ENCODE measurements around the gene RSAD2. TPM values are rescaled to one million over a fixed set of nuclear protein-coding genes. Genes with fewer than 3 reads are reported as not detected.
A peak's percentile ranks its signal among the peaks of the same experiment; 100 is the strongest.
"Not testable (repeated sequence)": the region's sequence is repeated elsewhere in the genome, so short reads cannot be mapped to it uniquely, and the experiment has no call there.

RSAD2 gene
- total RNA-seq (2014; rRNA removed; shearing (Covaris generic)), result not detected in 2 replicates

- peak; percentile 2 for DNase-seq (ENCODE audit: low spot score)
- in situ Hi-C loops (cut with HindIII; ENCODE audit: low sequenced_read_pairs), result no loop called here
Observed at GRCh38 chr2:6877402-6878304, at the start of gene RSAD2. RSAD2 (plus strand) TSS chr2:6877777; CDS start chr2:6877801, 24 bp downstream.

- DNase-seq (ENCODE audit: low spot score), result peak; percentile 37
- in situ Hi-C loops (cut with HindIII; ENCODE audit: low sequenced_read_pairs), result no loop called here
Observed at GRCh38 chr2:6828299-6828584, 49.3 kb upstream of the RSAD2 start.

GRCh38 chr2:6831229-6831628, 46.3 kb upstream of the RSAD2 start:
- no peak for DNase-seq (ENCODE audit: low spot score)
- in situ Hi-C loops (cut with HindIII; ENCODE audit: low sequenced_read_pairs), result no loop called here

GRCh38 chr2:6832596-6833299, 44.8 kb upstream of the RSAD2 start:
- no peak for DNase-seq (ENCODE audit: low spot score)
- in situ Hi-C loops (cut with HindIII; ENCODE audit: low sequenced_read_pairs), result no loop called here

GRCh38 chr2:6833300-6833604, 44.3 kb upstream of the RSAD2 start:
- no peak for DNase-seq (ENCODE audit: low spot score)
- in situ Hi-C loops (cut with HindIII; ENCODE audit: low sequenced_read_pairs), result no loop called here

GRCh38 chr2:6834163-6834562, 43.4 kb upstream of the RSAD2 start:
- in situ Hi-C loops (cut with HindIII; ENCODE audit: low sequenced_read_pairs), result no loop called here
- DNase-seq (ENCODE audit: low spot score), result no peak

- DNase-seq (ENCODE audit: low spot score), result no peak
- in situ Hi-C loops (cut with HindIII; ENCODE audit: low sequenced_read_pairs), result no loop called here
Observed at GRCh38 chr2:6835467-6835866, 42.1 kb upstream of the RSAD2 start.

GRCh38 chr2:6838673-6839319, 38.8 kb upstream of the RSAD2 start:
- no peak for DNase-seq (ENCODE audit: low spot score)
- in situ Hi-C loops (cut with HindIII; ENCODE audit: low sequenced_read_pairs), result no loop called here

- DNase-seq (ENCODE audit: low spot score), result no peak
- in situ Hi-C loops (cut with HindIII; ENCODE audit: low sequenced_read_pairs), result no loop called here
Observed at GRCh38 chr2:6841537-6842287, 35.9 kb upstream of the RSAD2 start.

GRCh38 chr2:6845312-6845711, 32.3 kb upstream of the RSAD2 start:
- in situ Hi-C loops (cut with HindIII; ENCODE audit: low sequenced_read_pairs), result no loop called here
- DNase-seq (ENCODE audit: low spot score), result no peak

GRCh38 chr2:6845903-6846302, 31.7 kb upstream of the RSAD2 start:
- DNase-seq (ENCODE audit: low spot score), result no peak

GRCh38 chr2:6846540-6846939, 31.0 kb upstream of the RSAD2 start:
- DNase-seq (ENCODE audit: low spot score), result no peak
- in situ Hi-C loops (cut with HindIII; ENCODE audit: low sequenced_read_pairs), result no loop called here

More at GRCh38 chr2:6845903-6846302, 31.7 kb upstream of the RSAD2 start:
- in situ Hi-C loops (cut with HindIII; ENCODE audit: low sequenced_read_pairs), result no loop called here

GRCh38 chr2:6846967-6847681, 30.5 kb upstream of the RSAD2 start:
- in situ Hi-C loops (cut with HindIII; ENCODE audit: low sequenced_read_pairs), result no loop called here
- no peak for DNase-seq (ENCODE audit: low spot score)

GRCh38 chr2:6852195-6852594, 25.4 kb upstream of the RSAD2 start:
- in situ Hi-C loops (cut with HindIII; ENCODE audit: low sequenced_read_pairs), result no loop called here
- DNase-seq (ENCODE audit: low spot score), result no peak

- DNase-seq (ENCODE audit: low spot score), result no peak
- in situ Hi-C loops (cut with HindIII; ENCODE audit: low sequenced_read_pairs), result no loop called here
Observed at GRCh38 chr2:6854416-6854815, 23.2 kb upstream of the RSAD2 start.

- no peak for DNase-seq (ENCODE audit: low spot score)
- in situ Hi-C loops (cut with HindIII; ENCODE audit: low sequenced_read_pairs), result no loop called here
Observed at GRCh38 chr2:6855860-6856547, 21.6 kb upstream of the RSAD2 start.

GRCh38 chr2:6856548-6856920, 21.0 kb upstream of the RSAD2 start:
- no peak for DNase-seq (ENCODE audit: low spot score)
- in situ Hi-C loops (cut with HindIII; ENCODE audit: low sequenced_read_pairs), result no loop called here

- in situ Hi-C loops (cut with HindIII; ENCODE audit: low sequenced_read_pairs), result not testable (repeated sequence)
Observed at GRCh38 chr2:6858466-6859027, 19.0 kb upstream of the RSAD2 start.

More at GRCh38 chr2:6858466-6859027, 19.0 kb upstream of the RSAD2 start:
- not testable (repeated sequence) for DNase-seq (ENCODE audit: low spot score)
